ENCODE results near the gene SND1. TPM values are rescaled to one million over a fixed set of nuclear protein-coding genes. Genes with fewer than 3 reads are reported as not detected.

SND1 gene
- total RNA-seq, 1 donor, result 202 TPM

- no peak for TF ChIP-seq CTCF (IDR thresholded peaks at IDR 0.05; ENCODE audit: insufficient read depth, low read length)
- DNase-seq (ENCODE audit: low read depth), result no peak
- H3K4me3 ChIP-seq (ENCODE audit: low read depth, low read length), result no peak overlapping the region
These were observed 137.0 kb downstream of the SND1 start for GRCh38 chr7:127789031-127789430.

GRCh38 chr7:127791446-127792189, 139.6 kb downstream of the SND1 start:
- TF ChIP-seq CTCF (IDR thresholded peaks at IDR 0.05; ENCODE audit: insufficient read depth, low read length), result no peak
- DNase-seq (ENCODE audit: low read depth), result peak; percentile 52
- H3K4me3 ChIP-seq (ENCODE audit: low read depth, low read length), result no peak overlapping the region

DNA sequence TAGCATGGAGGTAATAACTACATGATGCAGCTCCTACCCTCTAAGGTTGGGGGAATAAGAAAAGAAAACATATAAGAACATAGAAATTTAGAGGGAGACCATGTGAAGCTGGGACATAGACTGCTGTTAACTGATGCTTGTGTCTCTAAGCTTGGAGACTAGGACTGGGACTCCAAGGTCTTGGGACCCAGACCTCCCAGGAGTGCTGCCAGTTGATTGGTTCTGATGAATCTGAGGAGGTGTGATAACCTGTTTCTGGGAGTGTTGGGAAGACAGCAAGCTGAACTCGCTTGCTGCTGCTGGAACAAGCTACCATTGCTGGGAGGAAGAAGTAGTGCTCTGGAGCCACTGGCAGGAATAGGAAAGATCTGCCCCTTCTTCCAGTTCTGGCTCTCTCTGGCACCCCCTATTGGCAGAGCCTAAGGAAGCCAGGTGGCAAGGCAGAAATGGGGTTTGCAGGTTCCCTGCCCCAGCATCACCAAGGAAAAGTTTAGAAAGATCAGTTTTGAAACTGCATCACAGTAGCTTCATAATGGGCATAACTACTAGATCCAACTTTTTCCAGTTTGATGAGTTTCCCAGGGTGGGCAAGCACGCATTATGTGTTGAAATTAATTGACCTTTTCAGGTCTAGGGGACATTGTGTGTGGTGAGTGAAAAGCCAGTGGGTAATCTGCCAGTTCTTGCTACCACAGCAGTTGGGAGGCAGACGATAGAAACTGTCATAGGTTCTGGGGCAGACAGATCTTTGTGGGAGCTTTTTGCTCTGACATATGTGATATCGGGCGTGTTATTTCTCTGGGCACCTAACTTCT, 140.7 kb downstream of the SND1 start:
- no peak overlapping the region for H3K4me3 ChIP-seq (ENCODE audit: low read depth, low read length)
- no peak for DNase-seq (ENCODE audit: low read depth)
- peak; percentile 52 for TF ChIP-seq CTCF (IDR thresholded peaks at IDR 0.05; ENCODE audit: insufficient read depth, low read length)

DNA sequence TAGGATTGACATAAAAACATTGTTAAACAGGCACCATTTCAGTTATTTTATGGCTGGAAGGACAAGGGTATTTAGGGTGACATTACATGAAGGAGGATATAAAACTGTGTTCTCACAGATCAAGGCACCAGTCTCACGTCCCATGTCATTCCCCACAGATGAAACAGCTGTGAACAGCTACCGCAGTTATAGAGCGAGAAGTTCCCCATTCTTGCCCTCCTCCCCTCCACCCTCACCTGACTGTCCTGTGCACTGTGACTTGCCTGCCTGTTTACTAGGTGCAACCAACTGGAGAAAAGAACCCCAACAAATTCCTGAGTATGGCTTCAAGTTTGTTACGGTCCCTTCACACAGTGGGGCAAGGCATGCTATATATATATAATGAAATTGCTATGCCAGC, 141.6 kb downstream of the SND1 start:
- no peak for TF ChIP-seq CTCF (IDR thresholded peaks at IDR 0.05; ENCODE audit: insufficient read depth, low read length)
- H3K4me3 ChIP-seq (ENCODE audit: low read depth, low read length), result no peak overlapping the region

DNA sequence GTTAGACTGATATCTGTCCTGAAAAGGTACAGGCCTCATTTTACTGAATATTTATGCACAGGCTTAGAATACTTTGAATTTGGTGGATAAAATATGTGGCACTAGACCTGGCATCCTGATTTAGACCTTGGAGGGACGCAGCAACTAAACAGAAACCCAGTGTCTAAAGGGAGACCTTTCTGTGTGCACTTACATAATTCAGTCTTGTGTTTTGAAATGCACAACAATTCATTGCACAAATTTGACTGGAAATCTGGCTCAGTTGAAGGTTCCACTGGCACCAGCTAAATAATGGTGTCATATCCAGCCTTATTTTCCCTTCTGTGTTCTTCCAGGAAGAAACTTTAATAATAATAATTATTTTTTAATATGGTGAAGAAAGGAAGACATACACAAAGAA, 142.1 kb downstream of the SND1 start:
- no peak for TF ChIP-seq CTCF (IDR thresholded peaks at IDR 0.05; ENCODE audit: insufficient read depth, low read length)
- H3K4me3 ChIP-seq (ENCODE audit: low read depth, low read length), result no peak overlapping the region
- no peak for DNase-seq (ENCODE audit: low read depth)

More for the DNA sequence above, 141.6 kb downstream of the SND1 start:
- DNase-seq (ENCODE audit: low read depth), result no peak

GRCh38 chr7:127794551-127794950, 142.6 kb downstream of the SND1 start:
- no peak for TF ChIP-seq CTCF (IDR thresholded peaks at IDR 0.05; ENCODE audit: insufficient read depth, low read length)
- no peak overlapping the region for H3K4me3 ChIP-seq (ENCODE audit: low read depth, low read length)
- DNase-seq (ENCODE audit: low read depth), result no peak
